H1 (cell line): Measurements from ENCODE around the gene RHOB. TPM values are rescaled to one million over a fixed set of nuclear protein-coding genes. Genes with fewer than 3 reads are reported as not detected.

ENCODE experiments used
- CTCF ChIA-PET: fragments of 300-600 bp; sonication (Branson Sonifier 250); formaldehyde crosslinking; loops from one replicate; lab custom pipeline; 2021; ENCODE audit not compliant: partially characterized antibody; lab: Charles Lee
- POLR2A ChIA-PET: fragments of 300-600 bp; sonication (Branson Sonifier 250); formaldehyde crosslinking; loops from one replicate; lab custom pipeline; 2021; ENCODE audit warnings: inconsistent platforms; ENCODE audit not compliant: partially characterized antibody; lab: Charles Lee
- DNase-seq, 2 experiments: peaks; one replicate each; pipeline versions ENCODE4 v3.0.0 to v3.0.0-alpha.2; 2010 to 2022; ENCODE audit warnings: low spot score in 2 of 2, low read depth in 1 of 2, mixed read lengths in 1 of 2
- FAIRE-seq: peaks from 2 replicates; lab custom pipeline; 2011; peaks lifted over from hg19 to GRCh38; lab: Jason Lieb, UNC
- H2AFZ ChIP-seq: 2 replicates; pipeline ENCODE4 v1.8.1; 2012; ENCODE audit warnings: low read length, inconsistent platforms
- H2AK5ac ChIP-seq: 2 replicates; pipeline ENCODE4 v1.6.1; 2013; ENCODE audit warnings: low read depth, low read length
- H2BK120ac ChIP-seq: replicated peaks from 2 replicates; pipeline ENCODE3; 2013; ENCODE audit warnings: low read depth, low read length, inconsistent platforms
- H2BK12ac ChIP-seq: 2 replicates; pipeline ENCODE4 v1.6.1; 2013; ENCODE audit warnings: low read depth, low read length
- H2BK15ac ChIP-seq: 2 replicates; pipeline ENCODE4 v1.6.1; 2013; ENCODE audit warnings: low read length
- H2BK20ac ChIP-seq: 2 replicates; pipeline ENCODE4 v1.6.1; 2013; ENCODE audit warnings: low read length
- H2BK5ac ChIP-seq: 2 replicates; pipeline ENCODE4 v1.6.1; 2013; ENCODE audit warnings: low read depth, low read length
- H3K14ac ChIP-seq: 2 replicates; pipeline ENCODE4 v1.6.1; 2013; ENCODE audit warnings: inconsistent platforms; ENCODE audit not compliant: insufficient read length
- H3K18ac ChIP-seq: 2 replicates; pipeline ENCODE4 v1.6.1; 2013; ENCODE audit warnings: low read length; ENCODE audit errors: extremely low read depth
- H3K23ac ChIP-seq: 2 replicates; pipeline ENCODE4 v1.6.1; 2013; ENCODE audit warnings: inconsistent platforms; ENCODE audit not compliant: insufficient read length
- H3K23me2 ChIP-seq: 2 replicates; pipeline ENCODE4 v1.6.1; 2013; ENCODE audit warnings: low read depth, low read length
- H3K27ac ChIP-seq: 2 replicates; pipeline ENCODE4 v1.6.1; 2011; ENCODE audit warnings: low read depth, low read length, inconsistent platforms
- H3K27me3 ChIP-seq, 4 experiments: replicated peaks in 1 of 4; 1 replicate in 1 of 4; 2 replicates in 3 of 4; pipeline versions ENCODE4 v1.6.1 to v1.8.1; 2011 to 2013; ENCODE audit warnings: low read length in 3 of 4, mild to moderate bottlenecking in 3 of 4, inconsistent platforms in 2 of 4, mixed read lengths in 2 of 4, moderate library complexity in 1 of 4; ENCODE audit not compliant: control insufficient read depth in 3 of 4, insufficient read depth in 3 of 4; ENCODE audit errors: extremely low read depth in 1 of 4
- H3K36me3 ChIP-seq, 4 experiments: 2 replicates each; pipeline versions ENCODE4 v1.6.1 to v1.8.1; 2011 to 2013; ENCODE audit warnings: mild to moderate bottlenecking in 4 of 4, low read length in 3 of 4, moderate library complexity in 2 of 4, control low read depth in 1 of 4, inconsistent platforms in 1 of 4; ENCODE audit not compliant: insufficient read depth in 4 of 4, control insufficient read depth in 2 of 4
- H3K4ac ChIP-seq: replicated peaks from 2 replicates; pipeline ENCODE3; 2013; ENCODE audit warnings: low read length, low read depth, mixed read lengths, inconsistent platforms; ENCODE audit not compliant: insufficient read length
- H3K4me1 ChIP-seq, 4 experiments: replicated peaks in 1 of 4; 1 replicate in 1 of 4; 2 replicates in 3 of 4; pipeline versions ENCODE4 v1.6.1 to v1.8.1; 2011 to 2013; ENCODE audit warnings: low read length in 3 of 4, inconsistent platforms in 2 of 4, mixed read lengths in 1 of 4; ENCODE audit not compliant: insufficient read depth in 4 of 4, control insufficient read depth in 3 of 4
- H3K4me2 ChIP-seq, 2 experiments: 2 replicates each; pipeline versions ENCODE4 v1.6.1 to v1.8.1; 2011 to 2013; ENCODE audit warnings: low read depth in 2 of 2, low read length in 2 of 2, control low read depth in 1 of 2, inconsistent platforms in 1 of 2, mild to moderate bottlenecking in 1 of 2; ENCODE audit not compliant: insufficient read depth in 1 of 2
- H3K4me3 ChIP-seq, 4 experiments: fragments of 200-600, 300-600 bp in 1 of 4; sonication (generic), shearing (Covaris generic), sonication (Bioruptor Twin) in 1 of 4; 2 replicates each; pipeline versions ENCODE4 v1.5.1 to v1.8.1; 2011 to 2016; ENCODE audit warnings: low read length in 4 of 4, low read depth in 3 of 4, control low read depth in 2 of 4, inconsistent platforms in 2 of 4, mild to moderate bottlenecking in 2 of 4, mixed read lengths in 1 of 4, moderate library complexity in 1 of 4; ENCODE audit not compliant: insufficient read depth in 2 of 4; ENCODE audit errors: extremely low read depth in 1 of 4
- H3K56ac ChIP-seq: replicated peaks from 2 replicates; pipeline ENCODE3; 2013; ENCODE audit warnings: low read depth, mild to moderate bottlenecking, mixed read lengths, low read length, inconsistent platforms; ENCODE audit not compliant: insufficient read length
- H3K79me1 ChIP-seq: 2 replicates; pipeline ENCODE4 v1.6.1; 2013; ENCODE audit warnings: low read depth, low read length, control low read depth
- H3K79me2 ChIP-seq, 2 experiments: 2 replicates each; pipeline versions ENCODE4 v1.6.1 to v1.8.1; 2012 to 2013; ENCODE audit warnings: low read length in 2 of 2, mild to moderate bottlenecking in 2 of 2, inconsistent platforms in 1 of 2; ENCODE audit not compliant: insufficient read depth in 2 of 2, control insufficient read depth in 1 of 2
- H3K9ac ChIP-seq, 4 experiments: replicated peaks in 1 of 4; 1 replicate in 1 of 4; 2 replicates in 3 of 4; pipeline versions ENCODE4 v1.6.1 to v1.8.1; 2011 to 2013; ENCODE audit warnings: low read depth in 3 of 4, low read length in 3 of 4, control low read depth in 2 of 4, mild to moderate bottlenecking in 2 of 4, moderate library complexity in 2 of 4, inconsistent platforms in 1 of 4; ENCODE audit errors: extremely low read depth in 1 of 4
- H3K9me3 ChIP-seq, 2 experiments: 2 replicates each; pipeline versions ENCODE4 v1.6.1 to v1.8.1; 2012 to 2013; ENCODE audit warnings: mild to moderate bottlenecking in 2 of 2, moderate library complexity in 2 of 2, control low read depth in 1 of 2, inconsistent platforms in 1 of 2, low read depth in 1 of 2, low read length in 1 of 2, mixed read lengths in 1 of 2; ENCODE audit not compliant: insufficient read depth in 2 of 2
- H4K20me1 ChIP-seq, 2 experiments: replicated peaks in 1 of 2; 2 replicates each; pipeline versions ENCODE3 to v1.8.1; 2011 to 2013; ENCODE audit warnings: inconsistent platforms in 2 of 2, low read length in 2 of 2, mild to moderate bottlenecking in 1 of 2; ENCODE audit not compliant: insufficient read depth in 2 of 2, control insufficient read depth in 1 of 2
- H4K5ac ChIP-seq: 2 replicates; pipeline ENCODE4 v1.6.1; 2013; ENCODE audit warnings: low read length, low read depth, mixed read lengths, inconsistent platforms; ENCODE audit not compliant: insufficient read length
- H4K8ac ChIP-seq: 2 replicates; pipeline ENCODE4 v1.8.0; 2013; ENCODE audit warnings: mild to moderate bottlenecking, moderate library complexity, low read length, inconsistent platforms; ENCODE audit not compliant: insufficient read depth; ENCODE audit errors: extremely low read depth
- H4K91ac ChIP-seq: replicated peaks from 2 replicates; pipeline ENCODE3; 2013; ENCODE audit warnings: low read length, mixed read lengths, inconsistent platforms; ENCODE audit not compliant: insufficient read length
- NANOG ChIP-seq: IDR thresholded peaks from 2 replicates; pipeline ENCODE4 v1.6.1; 2011; ENCODE audit warnings: low read length, low read depth, mild to moderate bottlenecking, inconsistent platforms; ENCODE audit not compliant: insufficient read depth, poor library complexity, severe bottlenecking
- WGBS, 2 experiments: shearing (Covaris generic) in 1 of 2; methylation state at CpG; one replicate each; pipeline versions ENCODE4 v1.1.6 to v1.1.7; 2013 to 2015; ENCODE audit warnings: low lambda C conversion rate in 2 of 2, mixed read lengths in 2 of 2, inconsistent platforms in 1 of 2, low coverage in 1 of 2, missing lambda C conversion rate in 1 of 2; ENCODE audit not compliant: insufficient replicate concordance in 2 of 2, insufficient coverage in 1 of 2, insufficient read length in 1 of 2; ENCODE audit errors: extremely low coverage in 1 of 2, missing lambda C conversion rate in 1 of 2; 5-methylcytosine and 5-hydroxymethylcytosine counted together
- polyA plus RNA-seq, 7 experiments: library from polyadenylated mRNA; depleted of rRNA in 3 of 7; stranded (reverse) in 5 of 7; unstranded in 2 of 7; fragments of >200 nt in 5 of 7; fragments of 200-250 nt in 2 of 7; gene quantifications; 1 replicate in 5 of 7; 2 replicates in 1 of 7; 4 replicates in 1 of 7; pipeline versions ENCODE4 v1.2.1 to v1.2.3, GENCODE V29; 2011 to 2013; ENCODE audit warnings: missing spikeins in 2 of 7, mixed read lengths in 2 of 7
- total RNA-seq: library from RNA; stranded (reverse); fragmentation: NEBNext Ultra II Directional; extraction: Animal tissue kit (Norgen Biotek cat#: 25700); gene quantifications from 2 replicates; pipeline ENCODE4 v1.2.1, GENCODE V29; 2021

The RHOB gene
- total and polyA plus RNA-seq, 2 of the 8 experiments (the other 6 are each of a cell fraction or from before 2014, with no cell fraction given), result 9.3 to 9.5 TPM

GRCh38 chr2:20469595-20469994, 22.7 kb downstream of the RHOB start:
- ChIA-PET CTCF (interaction anchor here (0.8 to 2.7 kb wide), 5 partner anchors 15 to 197 kb away, joined by 3 to 6 read pairs (median 3); no protein-coding TSS in a partner anchor), POLR2A (interaction anchor here (4.7 kb wide), 1 partner anchor 23 kb away, joined by 30 read pairs; the partner anchor contains the start of gene RHOB)
- H3K4me3 ChIP-seq, result no peak overlapping the region

More at GRCh38 chr2:20469595-20469994, 22.7 kb downstream of the RHOB start:
- no peak overlapping the region for H3K18ac ChIP-seq
- no peak overlapping the region for H3K9ac ChIP-seq
- H3K23me2 ChIP-seq, result no peaks in the 10 kb centered on the region
- no peaks in the 10 kb centered on the region for H3K79me2 ChIP-seq
- H3K56ac ChIP-seq, result no peak overlapping the region
- no peaks in the 10 kb centered on the region for H3K9me3 ChIP-seq
- H3K36me3 ChIP-seq, result no peaks in the 10 kb centered on the region
- H3K27ac ChIP-seq, result no peak overlapping the region
- no peak for TF ChIP-seq NANOG
- H4K20me1 ChIP-seq, result no peaks in the 10 kb centered on the region
- H4K5ac ChIP-seq, result no peak overlapping the region
- no peaks in the 10 kb centered on the region for H3K79me1 ChIP-seq
- FAIRE-seq (no peak), DNase-seq (no peak)
- no peak overlapping the region for H3K4me2 ChIP-seq
- no peak overlapping the region for H2BK120ac ChIP-seq
- H2AFZ ChIP-seq, result no peak overlapping the region
- H2BK15ac ChIP-seq, result no peak overlapping the region
- no peak overlapping the region for H3K23ac ChIP-seq
- peaks cover 0 to 2% (median 0%) of the 10 kb centered on the region in 4 experiments; a peak in 1 of 7 replicates for H3K4me1 ChIP-seq
- H3K4ac ChIP-seq, result no peak overlapping the region
- H3K14ac ChIP-seq, result no peak overlapping the region
- H2BK12ac ChIP-seq, result no peak overlapping the region
- peaks cover 0 to 2% (median 0%) of the 10 kb centered on the region in 4 experiments; a peak in 1 of 7 replicates for H3K27me3 ChIP-seq
- no peak overlapping the region for H4K8ac ChIP-seq
- no peak overlapping the region for H2BK20ac ChIP-seq
- no peak overlapping the region for H2BK5ac ChIP-seq
- 92% methylated on average over 8 of the region's 8 CpGs; no CpG with 5 or more reads in 1 of the 2 experiments for WGBS, 2 experiments
- H2AK5ac ChIP-seq, result no peak overlapping the region
- no peak overlapping the region for H4K91ac ChIP-seq
